Cardiac fibroblast (primary cell): ENCODE results near the gene DOK5.

Experiments used
- DNase-seq, 2 donors: peaks; one replicate each; pipeline versions ENCODE4 v3.0.0 to v3.0.0-alpha.2; 2010; ENCODE audit warnings: low read depth in 2 of 2
- H3K4me3 ChIP-seq, 2 donors: replicated peaks in 1 of 2; 1 replicate in 1 of 2; 2 replicates in 1 of 2; pipeline ENCODE4 v1.5.1; 2011; ENCODE audit warnings: low read depth in 2 of 2, low read length in 2 of 2, mild to moderate bottlenecking in 2 of 2, moderate library complexity in 1 of 2
- CTCF ChIP-seq: IDR thresholded peaks from one replicate; pipeline ENCODE4 v1.5.1; 2011; ENCODE audit warnings: low read depth, mild to moderate bottlenecking, low read length, inconsistent platforms

DOK5 gene

GRCh38 chr20:54585217-54585616 lies 109.8 kb downstream of the DOK5 start:
- H3K4me3 ChIP-seq = no peak overlapping the region
- no peak for DNase-seq
- TF ChIP-seq CTCF = no peak

GRCh38 chr20:54587408-54587807 lies 112.0 kb downstream of the DOK5 start:
- TF ChIP-seq CTCF = no peak
- no peak overlapping the region for H3K4me3 ChIP-seq
- no peak for DNase-seq

GRCh38 chr20:54589402-54590030 lies 114.1 kb downstream of the DOK5 start:
- H3K4me3 ChIP-seq = no peak overlapping the region
- DNase-seq = no peak
- no peak for TF ChIP-seq CTCF

- DNase-seq = peak in 1 of 2 donors; percentile 5
- no peak for TF ChIP-seq CTCF
- no peak overlapping the region for H3K4me3 ChIP-seq
These were observed 115.5 kb downstream of the DOK5 start for GRCh38 chr20:54590856-54591255.

- no peak for TF ChIP-seq CTCF
- H3K4me3 ChIP-seq = no peak overlapping the region
- no peak for DNase-seq
These were observed 121.3 kb downstream of the DOK5 start for GRCh38 chr20:54596651-54597050.

GRCh38 chr20:54598352-54598751 lies 123.0 kb downstream of the DOK5 start:
- DNase-seq = no peak
- H3K4me3 ChIP-seq = no peak overlapping the region
- TF ChIP-seq CTCF = no peak

- H3K4me3 ChIP-seq = no peak overlapping the region
- no peak for TF ChIP-seq CTCF
- no peak for DNase-seq
These were observed 125.2 kb downstream of the DOK5 start for GRCh38 chr20:54600634-54601033.
